Neural progenitor cell (in vitro differentiated cells): ENCODE measurements around the gene KATNA1. TPM values are rescaled to one million over a fixed set of nuclear protein-coding genes. Genes with fewer than 3 reads are reported as not detected.
"Not testable (repeated sequence)": the region's sequence is repeated elsewhere in the genome, so short reads cannot be mapped to it uniquely, and the experiment has no call there.

ENCODE experiments used
- DNase-seq: peaks from one replicate; pipeline ENCODE4 v3.0.0-alpha.2; 2016; ENCODE audit warnings: low spot score
- H2AFZ ChIP-seq: fragments of 200-600 bp; sonication (generic); replicated peaks from 2 replicates; pipeline ENCODE4 v1.6.1; 2016; ENCODE audit warnings: antibody characterized with exemption
- H3F3A ChIP-seq: fragments of 200-600 bp; sonication (generic); 2 replicates; pipeline ENCODE4 v1.6.1; 2016; ENCODE audit warnings: antibody characterized with exemption, low read depth
- H3K27ac ChIP-seq: fragments of 200-600 bp; sonication (generic); 2 replicates; pipeline ENCODE4 v1.5.1; 2016; ENCODE audit warnings: mild to moderate bottlenecking
- H3K27me3 ChIP-seq: fragments of 200-600 bp; sonication (generic); 2 replicates; pipeline ENCODE4 v1.6.1; 2016; ENCODE audit warnings: mild to moderate bottlenecking, moderate library complexity
- H3K36me3 ChIP-seq: fragments of 200-600 bp; sonication (generic); 2 replicates; pipeline ENCODE4 v1.5.1; 2016
- H3K4me1 ChIP-seq: fragments of 200-600 bp; sonication (generic); 2 replicates; pipeline ENCODE4 v1.6.1; 2016; ENCODE audit warnings: mixed run types
- H3K4me2 ChIP-seq: fragments of 200-600 bp; sonication (generic); 2 replicates; pipeline ENCODE4 v1.6.1; 2016
- H3K4me3 ChIP-seq: fragments of 200-600 bp; sonication (generic); 2 replicates; pipeline ENCODE4 v1.5.1; 2016
- H3K79me2 ChIP-seq: fragments of 200-600 bp; sonication (generic); 2 replicates; pipeline ENCODE4 v1.6.1; 2016; ENCODE audit warnings: low read depth
- H3K9ac ChIP-seq: fragments of 200-600 bp; sonication (generic); 2 replicates; pipeline ENCODE4 v1.6.1; 2016
- H3K9me3 ChIP-seq: fragments of 200-600 bp; sonication (generic); 2 replicates; pipeline ENCODE4 v1.5.1; 2016; ENCODE audit warnings: low read depth
- H4K20me1 ChIP-seq: fragments of 200-600 bp; sonication (generic); 2 replicates; pipeline ENCODE4 v1.6.1; 2016; ENCODE audit warnings: low read depth
- H3K27ac Mint-ChIP-seq: 3 replicates; pipeline ENCODE4 v1.8.0; 2021; ENCODE audit warnings: mixed read lengths
- H3K27me3 Mint-ChIP-seq: 2 replicates; pipeline ENCODE4 v1.8.0; 2022; ENCODE audit warnings: low read depth, mild to moderate bottlenecking, inconsistent platforms, moderate library complexity, mixed read lengths; ENCODE audit not compliant: insufficient read depth
- H3K36me3 Mint-ChIP-seq: 3 replicates; pipeline ENCODE4 v1.8.0; 2021; ENCODE audit warnings: mixed read lengths
- H3K4me1 Mint-ChIP-seq: 3 replicates; pipeline ENCODE4 v1.8.0; 2021; ENCODE audit warnings: mixed read lengths
- H3K4me3 Mint-ChIP-seq: 3 replicates; pipeline ENCODE4 v1.8.0; 2021; ENCODE audit warnings: mild to moderate bottlenecking, moderate library complexity, mixed read lengths
- H3K9me3 Mint-ChIP-seq: 3 replicates; pipeline ENCODE4 v1.8.0; 2020; ENCODE audit warnings: mixed read lengths
- EZH2 ChIP-seq: fragments of 200-600 bp; sonication (generic); IDR thresholded peaks from 2 replicates; pipeline ENCODE4 v1.6.1; 2017; ENCODE audit warnings: antibody characterized with exemption, mild to moderate bottlenecking, moderate library complexity
- EZH2phosphoT487 ChIP-seq: fragments of 200-600 bp; sonication (generic); IDR thresholded peaks from 2 replicates; pipeline ENCODE4 v1.6.1; 2017; ENCODE audit warnings: antibody characterized with exemption
- total RNA-seq: library from RNA; depleted of rRNA; stranded (reverse); fragments of >200 nt; gene quantifications from 2 replicates; pipeline ENCODE4 v1.2.3, GENCODE V29; 2015; ENCODE audit warnings: low replicate concordance
- TF ChIP-seq, protein P1 (sequence below): fragments of 200-600 bp; sonication (generic); IDR thresholded peaks from 2 replicates; pipeline ENCODE4 v1.5.1; 2017; ENCODE audit warnings: antibody characterized with exemption, mild to moderate bottlenecking

The KATNA1 gene
- total RNA-seq, 1 donor from 2014 or later: 18.9 TPM

- H3K9ac ChIP-seq: no peak overlapping the region
- H3K9me3 ChIP-seq: no peaks in the 10 kb centered on the region
- Mint-ChIP-seq H3K4me1 (no peaks in the 10 kb centered on the region), H3K36me3 (peaks cover 32% of the 10 kb centered on the region), H3K4me3 (no peak overlapping the region), H3K27me3 (no peaks in the 10 kb centered on the region), H3K9me3 (no peaks in the 10 kb centered on the region), H3K27ac (no peak overlapping the region)
- TF ChIP-seq, protein P1, sequence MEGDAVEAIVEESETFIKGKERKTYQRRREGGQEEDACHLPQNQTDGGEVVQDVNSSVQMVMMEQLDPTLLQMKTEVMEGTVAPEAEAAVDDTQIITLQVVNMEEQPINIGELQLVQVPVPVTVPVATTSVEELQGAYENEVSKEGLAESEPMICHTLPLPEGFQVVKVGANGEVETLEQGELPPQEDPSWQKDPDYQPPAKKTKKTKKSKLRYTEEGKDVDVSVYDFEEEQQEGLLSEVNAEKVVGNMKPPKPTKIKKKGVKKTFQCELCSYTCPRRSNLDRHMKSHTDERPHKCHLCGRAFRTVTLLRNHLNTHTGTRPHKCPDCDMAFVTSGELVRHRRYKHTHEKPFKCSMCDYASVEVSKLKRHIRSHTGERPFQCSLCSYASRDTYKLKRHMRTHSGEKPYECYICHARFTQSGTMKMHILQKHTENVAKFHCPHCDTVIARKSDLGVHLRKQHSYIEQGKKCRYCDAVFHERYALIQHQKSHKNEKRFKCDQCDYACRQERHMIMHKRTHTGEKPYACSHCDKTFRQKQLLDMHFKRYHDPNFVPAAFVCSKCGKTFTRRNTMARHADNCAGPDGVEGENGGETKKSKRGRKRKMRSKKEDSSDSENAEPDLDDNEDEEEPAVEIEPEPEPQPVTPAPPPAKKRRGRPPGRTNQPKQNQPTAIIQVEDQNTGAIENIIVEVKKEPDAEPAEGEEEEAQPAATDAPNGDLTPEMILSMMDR: no peak
- TF ChIP-seq EZH2phosphoT487: no peak
- TF ChIP-seq EZH2: no peak
- H3K36me3 ChIP-seq: peaks cover 6% of the 10 kb centered on the region
- H3K4me3 ChIP-seq: no peak overlapping the region
- H3K79me2 ChIP-seq: peaks cover 38% of the 10 kb centered on the region
- H3F3A ChIP-seq: no peaks in the 10 kb centered on the region
- H3K4me2 ChIP-seq: no peak overlapping the region
- no peak for DNase-seq
- H3K4me1 ChIP-seq: no peaks in the 10 kb centered on the region
- H4K20me1 ChIP-seq: peaks cover 11% of the 10 kb centered on the region
- H2AFZ ChIP-seq: no peak overlapping the region
- no peak overlapping the region for H3K27ac ChIP-seq
- no peaks in the 10 kb centered on the region for H3K27me3 ChIP-seq
These were observed 34.8 kb upstream of the KATNA1 start for GRCh38 chr6:149683256-149683859.

DNA sequence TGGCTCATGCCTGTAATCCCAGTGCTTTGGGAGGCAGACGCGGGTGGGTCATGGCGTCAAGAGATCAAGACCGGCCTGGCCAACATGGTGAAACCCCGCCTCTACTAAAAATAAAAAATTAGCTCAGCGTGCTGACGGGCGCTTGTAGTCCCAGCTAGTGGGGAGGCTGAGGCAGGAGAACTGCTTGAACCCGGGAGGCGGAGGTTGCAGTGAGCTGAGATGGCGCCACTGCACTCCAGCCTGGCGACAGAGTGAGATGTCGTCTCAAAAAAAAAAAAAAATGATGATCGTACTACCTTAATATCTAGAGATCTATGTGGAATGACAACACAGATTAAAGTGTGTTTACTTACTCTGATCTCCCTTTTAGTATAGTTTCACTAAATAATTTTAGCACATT is 33.3 kb upstream of the KATNA1 start:
- H2AFZ ChIP-seq, H3K4me3 Mint-ChIP-seq, H4K20me1 ChIP-seq, H3K27me3 Mint-ChIP-seq, H3K36me3 ChIP-seq, H3K9me3 Mint-ChIP-seq, H3K27me3 ChIP-seq, H3K27ac Mint-ChIP-seq, DNase-seq, H3K27ac ChIP-seq, H3K4me2 ChIP-seq, H3K9me3 ChIP-seq, H3K4me1 ChIP-seq, H3K4me3 ChIP-seq, H3K9ac ChIP-seq, H3K4me1 Mint-ChIP-seq, H3F3A ChIP-seq: not testable (repeated sequence)
- peaks cover 35% of the 10 kb centered on the region for H3K79me2 ChIP-seq
- H3K36me3 Mint-ChIP-seq: peaks cover 34% of the 10 kb centered on the region

- H3K9ac ChIP-seq: no peak overlapping the region
- Mint-ChIP-seq H3K36me3 (peaks cover 30% of the 10 kb centered on the region), H3K9me3 (no peaks in the 10 kb centered on the region), H3K4me3 (no peak overlapping the region), H3K27me3 (no peaks in the 10 kb centered on the region), H3K4me1 (no peaks in the 10 kb centered on the region), H3K27ac (no peak overlapping the region)
- H2AFZ ChIP-seq: no peak overlapping the region
- no peak overlapping the region for H3K27ac ChIP-seq
- no peak overlapping the region for H3K4me2 ChIP-seq
- H3K79me2 ChIP-seq: peaks cover 28% of the 10 kb centered on the region
- H3K4me3 ChIP-seq: no peak overlapping the region
- no peaks in the 10 kb centered on the region for H3F3A ChIP-seq
- H3K4me1 ChIP-seq: no peaks in the 10 kb centered on the region
- H3K9me3 ChIP-seq: no peaks in the 10 kb centered on the region
- no peak for TF ChIP-seq EZH2
- TF ChIP-seq, protein P1: no peak
- TF ChIP-seq EZH2phosphoT487: no peak
- DNase-seq: no peak
- H3K27me3 ChIP-seq: no peaks in the 10 kb centered on the region
- H3K36me3 ChIP-seq: peaks cover 10% of the 10 kb centered on the region
- H4K20me1 ChIP-seq: peaks cover 5% of the 10 kb centered on the region
These were observed 32.7 kb upstream of the KATNA1 start for GRCh38 chr6:149681209-149681608.

GRCh38 chr6:149680503-149680902 is 32.0 kb upstream of the KATNA1 start:
- H3K9ac ChIP-seq: no peak overlapping the region
- TF ChIP-seq EZH2 (no peak), EZH2phosphoT487 (no peak)
- TF ChIP-seq, protein P1: no peak
- H3K79me2 ChIP-seq: peaks cover 26% of the 10 kb centered on the region
- H3K27me3 ChIP-seq: no peaks in the 10 kb centered on the region
- Mint-ChIP-seq H3K27me3 (no peaks in the 10 kb centered on the region), H3K36me3 (peaks cover 29% of the 10 kb centered on the region), H3K9me3 (no peaks in the 10 kb centered on the region), H3K4me1 (no peaks in the 10 kb centered on the region), H3K4me3 (no peak overlapping the region), H3K27ac (no peak overlapping the region)
- DNase-seq: no peak
- peaks cover 10% of the 10 kb centered on the region for H3K36me3 ChIP-seq
- H3K9me3 ChIP-seq: no peaks in the 10 kb centered on the region
- H3K4me2 ChIP-seq: no peak overlapping the region
- H3K4me1 ChIP-seq: no peaks in the 10 kb centered on the region
- H3F3A ChIP-seq: no peaks in the 10 kb centered on the region
- H2AFZ ChIP-seq: no peak overlapping the region
- no peak overlapping the region for H3K4me3 ChIP-seq
- no peak overlapping the region for H3K27ac ChIP-seq
- H4K20me1 ChIP-seq: peaks cover 4% of the 10 kb centered on the region

DNA sequence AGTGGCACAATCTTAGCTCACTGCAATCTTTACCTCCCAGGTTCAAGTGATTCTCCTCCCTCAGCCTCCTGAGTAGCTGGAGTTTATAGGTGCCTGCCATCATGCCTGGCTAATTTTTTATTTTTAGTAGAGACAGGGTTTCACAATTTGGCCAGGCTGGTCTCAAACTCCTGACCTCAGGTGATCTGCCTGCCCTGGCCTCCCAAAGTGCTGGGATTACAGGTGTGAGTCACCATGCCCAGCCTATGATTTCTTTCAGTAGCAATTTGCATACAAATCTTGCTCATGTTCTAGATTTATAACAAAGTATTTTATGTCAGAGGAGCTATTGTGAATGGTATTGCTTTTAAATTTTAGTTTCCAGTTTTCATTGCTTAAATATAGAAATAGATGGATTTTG is 23.8 kb upstream of the KATNA1 start:
- H3K9me3 ChIP-seq, H4K20me1 ChIP-seq, H3K27ac ChIP-seq, H3K27me3 ChIP-seq, H3K4me1 ChIP-seq, H3K4me2 ChIP-seq, H2AFZ ChIP-seq, H3K27me3 Mint-ChIP-seq, H3K36me3 ChIP-seq, H3F3A ChIP-seq, H3K9ac ChIP-seq, H3K79me2 ChIP-seq, H3K4me3 Mint-ChIP-seq, H3K4me3 ChIP-seq, H3K27ac Mint-ChIP-seq, H3K4me1 Mint-ChIP-seq, DNase-seq, H3K9me3 Mint-ChIP-seq: not testable (repeated sequence)
- H3K36me3 Mint-ChIP-seq: peaks cover 25% of the 10 kb centered on the region
